SK-N-SH treated with all-trans-retinoic acid at 6 μM for 48 hours (cell line): ENCODE results near the gene SAP30L.

ENCODE experiments used
- ARNTL ChIP-seq: fragments of 450-650 bp; formaldehyde crosslinking; IDR thresholded peaks from 2 replicates; pipeline ENCODE4 v1.5.0; 2020; ENCODE audit warnings: low read depth, mild to moderate bottlenecking, moderate library complexity, borderline replicate concordance
- CSDC2 ChIP-seq: fragments of 250-450 bp; sonication (Bioruptor Pico); IDR thresholded peaks from 2 replicates; pipeline ENCODE4 v1.5.0; 2020; ENCODE audit warnings: mild to moderate bottlenecking, moderate library complexity
- ESRRG ChIP-seq: fragments of 250-450 bp; sonication (Bioruptor Pico); IDR thresholded peaks from 2 replicates; pipeline ENCODE4 v1.6.1; 2021; ENCODE audit warnings: mild to moderate bottlenecking
- GLIS3 ChIP-seq: fragments of 250-450 bp; sonication (Bioruptor Pico); IDR thresholded peaks from 2 replicates; pipeline ENCODE4 v1.5.0; 2020; ENCODE audit warnings: mild to moderate bottlenecking, moderate library complexity
- OSR1 ChIP-seq: fragments of 250-450 bp; sonication (Bioruptor Pico); IDR thresholded peaks from 2 replicates; pipeline ENCODE4 v1.8.0; 2022; ENCODE audit warnings: moderate library complexity, mild to moderate bottlenecking, inconsistent platforms
- RARB ChIP-seq: fragments of 250-450 bp; sonication (Bioruptor Pico); IDR thresholded peaks from 2 replicates; pipeline ENCODE4 v1.8.0; 2021; ENCODE audit warnings: mild to moderate bottlenecking, moderate library complexity
- TOX ChIP-seq: fragments of 250-450 bp; sonication (Bioruptor Pico); IDR thresholded peaks from 2 replicates; pipeline ENCODE4 v1.8.0; 2021; ENCODE audit warnings: mild to moderate bottlenecking, moderate library complexity, borderline replicate concordance
- ZFP30 ChIP-seq: fragments of 450-650 bp; formaldehyde crosslinking; IDR thresholded peaks from 2 replicates; pipeline ENCODE4 v1.5.0; 2022; ENCODE audit warnings: mild to moderate bottlenecking, moderate library complexity
- ZNF565 ChIP-seq: fragments of 450-650 bp; formaldehyde crosslinking; conservative IDR thresholded peaks from 2 replicates; pipeline ENCODE4 v1.5.0; 2020; ENCODE audit warnings: low read depth, mild to moderate bottlenecking, moderate library complexity
- ZNF70 ChIP-seq: fragments of 450-650 bp; formaldehyde crosslinking; IDR thresholded peaks from 2 replicates; pipeline ENCODE4 v1.5.0; 2020; ENCODE audit warnings: mild to moderate bottlenecking, moderate library complexity
- TF ChIP-seq, protein P1 (sequence below): fragments of 250-450 bp; sonication (Bioruptor Pico); IDR thresholded peaks from 2 replicates; pipeline ENCODE4 v1.5.1; 2021; ENCODE audit warnings: mild to moderate bottlenecking, moderate library complexity
- TF ChIP-seq, protein P2 (sequence below): fragments of 250-450 bp; sonication (Bioruptor Pico); IDR thresholded peaks from 2 replicates; pipeline ENCODE4 v1.8.0; 2021; ENCODE audit warnings: low read depth, mild to moderate bottlenecking, moderate library complexity, borderline replicate concordance
- TF ChIP-seq, protein P3 (sequence below): fragments of 250-450 bp; sonication (Bioruptor Pico); IDR thresholded peaks from 2 replicates; pipeline ENCODE4 v1.5.1; 2020; ENCODE audit warnings: low read depth, mild to moderate bottlenecking, moderate library complexity

DNA sequence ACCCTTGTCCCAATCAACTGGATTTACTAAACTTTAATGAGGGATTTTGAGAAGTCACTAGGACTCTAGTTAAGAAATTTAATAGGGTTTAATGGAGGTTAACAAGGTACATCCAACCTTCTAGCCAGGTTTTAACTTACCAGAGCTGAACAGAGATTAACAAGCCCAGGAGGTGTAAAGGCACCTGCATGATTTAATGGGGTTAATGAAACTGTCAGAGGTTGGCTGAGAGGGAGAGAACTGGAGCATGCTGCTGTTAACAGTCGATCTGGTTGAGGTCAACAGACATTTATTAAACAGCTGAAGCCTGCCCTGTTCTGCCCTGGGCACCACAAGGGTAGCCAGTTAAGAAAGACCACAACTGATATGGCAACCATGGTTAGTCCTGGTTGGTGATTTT is 18.6 kb downstream of the SAP30L start:
- TF ChIP-seq CSDC2 (no peak), GLIS3 (CRISPR knock-in tag) (no peak), ZFP30 (CRISPR knock-in tag) (no peak), ZNF70 (CRISPR knock-in tag) (no peak), TOX (CRISPR knock-in tag) (no peak), OSR1 (CRISPR knock-in tag) (no peak), ARNTL (CRISPR knock-in tag) (no peak), ESRRG (CRISPR knock-in tag) (no peak), RARB (CRISPR knock-in tag) (no peak), ZNF565 (CRISPR knock-in tag) (no peak)
- TF ChIP-seq, protein P1, sequence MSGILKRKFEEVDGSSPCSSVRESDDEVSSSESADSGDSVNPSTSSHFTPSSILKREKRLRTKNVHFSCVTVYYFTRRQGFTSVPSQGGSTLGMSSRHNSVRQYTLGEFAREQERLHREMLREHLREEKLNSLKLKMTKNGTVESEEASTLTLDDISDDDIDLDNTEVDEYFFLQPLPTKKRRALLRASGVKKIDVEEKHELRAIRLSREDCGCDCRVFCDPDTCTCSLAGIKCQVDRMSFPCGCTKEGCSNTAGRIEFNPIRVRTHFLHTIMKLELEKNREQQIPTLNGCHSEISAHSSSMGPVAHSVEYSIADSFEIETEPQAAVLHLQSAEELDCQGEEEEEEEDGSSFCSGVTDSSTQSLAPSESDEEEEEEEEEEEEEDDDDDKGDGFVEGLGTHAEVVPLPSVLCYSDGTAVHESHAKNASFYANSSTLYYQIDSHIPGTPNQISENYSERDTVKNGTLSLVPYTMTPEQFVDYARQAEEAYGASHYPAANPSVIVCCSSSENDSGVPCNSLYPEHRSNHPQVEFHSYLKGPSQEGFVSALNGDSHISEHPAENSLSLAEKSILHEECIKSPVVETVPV (CRISPR knock-in tag): no peak
- TF ChIP-seq, protein P2, sequence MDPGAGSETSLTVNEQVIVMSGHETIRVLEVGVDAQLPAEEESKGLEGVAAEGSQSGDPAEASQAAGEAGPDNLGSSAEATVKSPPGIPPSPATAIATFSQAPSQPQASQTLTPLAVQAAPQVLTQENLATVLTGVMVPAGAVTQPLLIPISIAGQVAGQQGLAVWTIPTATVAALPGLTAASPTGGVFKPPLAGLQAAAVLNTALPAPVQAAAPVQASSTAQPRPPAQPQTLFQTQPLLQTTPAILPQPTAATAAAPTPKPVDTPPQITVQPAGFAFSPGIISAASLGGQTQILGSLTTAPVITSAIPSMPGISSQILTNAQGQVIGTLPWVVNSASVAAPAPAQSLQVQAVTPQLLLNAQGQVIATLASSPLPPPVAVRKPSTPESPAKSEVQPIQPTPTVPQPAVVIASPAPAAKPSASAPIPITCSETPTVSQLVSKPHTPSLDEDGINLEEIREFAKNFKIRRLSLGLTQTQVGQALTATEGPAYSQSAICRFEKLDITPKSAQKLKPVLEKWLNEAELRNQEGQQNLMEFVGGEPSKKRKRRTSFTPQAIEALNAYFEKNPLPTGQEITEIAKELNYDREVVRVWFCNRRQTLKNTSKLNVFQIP: no peak
- TF ChIP-seq, protein P3, sequence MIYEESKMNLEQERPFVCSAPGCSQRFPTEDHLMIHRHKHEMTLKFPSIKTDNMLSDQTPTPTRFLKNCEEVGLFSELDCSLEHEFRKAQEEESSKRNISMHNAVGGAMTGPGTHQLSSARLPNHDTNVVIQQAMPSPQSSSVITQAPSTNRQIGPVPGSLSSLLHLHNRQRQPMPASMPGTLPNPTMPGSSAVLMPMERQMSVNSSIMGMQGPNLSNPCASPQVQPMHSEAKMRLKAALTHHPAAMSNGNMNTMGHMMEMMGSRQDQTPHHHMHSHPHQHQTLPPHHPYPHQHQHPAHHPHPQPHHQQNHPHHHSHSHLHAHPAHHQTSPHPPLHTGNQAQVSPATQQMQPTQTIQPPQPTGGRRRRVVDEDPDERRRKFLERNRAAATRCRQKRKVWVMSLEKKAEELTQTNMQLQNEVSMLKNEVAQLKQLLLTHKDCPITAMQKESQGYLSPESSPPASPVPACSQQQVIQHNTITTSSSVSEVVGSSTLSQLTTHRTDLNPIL (CRISPR knock-in tag): no peak
